HG03108 (cell line): ENCODE data around the gene EXTL1.
A peak's percentile ranks its signal among the peaks of the same experiment; 100 is the strongest.

Source experiments
- ATAC-seq: cut with Tn5 transposase; IDR thresholded peaks from one replicate; pipeline ENCODE4 v1.9.1; 2021; ENCODE audit warnings: moderate library complexity; ENCODE audit not compliant: unreplicated experiment

Gene EXTL1

GRCh38 chr1:26022404-26022779, 817 bp downstream of the EXTL1 start:
- ATAC-seq, result no peak

- no peak for ATAC-seq
Measured at GRCh38 chr1:26023009-26023408, 1.4 kb downstream of the EXTL1 start.

- no peak for ATAC-seq
Measured at GRCh38 chr1:26023826-26024225, 2.3 kb downstream of the EXTL1 start.

GRCh38 chr1:26025060-26025459, 3.5 kb downstream of the EXTL1 start:
- no peak for ATAC-seq

GRCh38 chr1:26025517-26025916, 3.9 kb downstream of the EXTL1 start:
- no peak for ATAC-seq

- ATAC-seq, result no peak
Measured at GRCh38 chr1:26027716-26028489, 6.3 kb downstream of the EXTL1 start.

- no peak for ATAC-seq
Measured at GRCh38 chr1:26028490-26028980, 7.0 kb downstream of the EXTL1 start.

GRCh38 chr1:26029054-26029863, 7.7 kb downstream of the EXTL1 start:
- no peak for ATAC-seq

- no peak for ATAC-seq
Measured at GRCh38 chr1:26029864-26030481, 8.4 kb downstream of the EXTL1 start.

GRCh38 chr1:26031196-26031595, 9.6 kb downstream of the EXTL1 start:
- no peak for ATAC-seq

- ATAC-seq, result no peak
Measured at GRCh38 chr1:26031611-26032220, 10.1 kb downstream of the EXTL1 start.

- ATAC-seq, result no peak
Measured at GRCh38 chr1:26032656-26033357, 11.2 kb downstream of the EXTL1 start.

GRCh38 chr1:26034504-26035202, 13.1 kb downstream of the EXTL1 start:
- no peak for ATAC-seq

- ATAC-seq, result peak; percentile 80
Measured at GRCh38 chr1:26035203-26035958, 13.8 kb downstream of the EXTL1 start.

GRCh38 chr1:26035959-26036755, 14.6 kb downstream of the EXTL1 start:
- ATAC-seq, result peak; percentile 64

GRCh38 chr1:26036756-26037281, 15.2 kb downstream of the EXTL1 start:
- ATAC-seq, result no peak

GRCh38 chr1:26037904-26038303, 16.3 kb downstream of the EXTL1 start:
- ATAC-seq, result no peak

GRCh38 chr1:26038477-26038876, 16.9 kb downstream of the EXTL1 start:
- no peak for ATAC-seq
